ENCODE results near the gene ALX1. TPM values are rescaled to one million over a fixed set of nuclear protein-coding genes. Genes with fewer than 3 reads are reported as not detected.

Gene ALX1
- not detected in 2 replicates for total RNA-seq (2014; rRNA removed; shearing (Covaris generic); ENCODE audit: low replicate concordance)

GRCh38 chr12:85280165-85280983 lies at the start of gene ALX1:
TSS of gene ALX1 (plus strand) at chr12:85280220. CDS start at chr12:85280262, 42 bp downstream.
- Histone ChIP-seq H3K27me3 (ENCODE audit: low read length) (no peaks in the 10 kb centered on the region), H3K36me3 (ENCODE audit: insufficient read depth, low read length) (no peaks in the 10 kb centered on the region), H4K20me1 (ENCODE audit: insufficient read depth, low read depth, low read length) (no peaks in the 10 kb centered on the region), H3K9ac (ENCODE audit: low read length) (no peak within 1 kb of the TSS), H2AFZ (ENCODE audit: low read length) (no peak within 1 kb of the TSS), H3K4me3 (ENCODE audit: low read length) (no peak within 1 kb of the TSS), H3K9me2 (replicated peaks; ENCODE audit: insufficient read depth, low read length) (no peaks in the 10 kb centered on the region), H3K79me2 (ENCODE audit: low read length) (no peaks in the 10 kb centered on the region), H3K4me1 (ENCODE audit: low read length) (no peaks in the 10 kb centered on the region), H3K27ac (ENCODE audit: low read length) (no peak within 1 kb of the TSS), H3K4me2 (ENCODE audit: low read depth, low read length, poor library complexity, severe bottlenecking) (no peak within 1 kb of the TSS), H3K9me3 (ENCODE audit: low read length) (peaks cover 6% of the 10 kb centered on the region; the same call in 1 of the 2 replicates)
- DNase-seq: no peak

DNA sequence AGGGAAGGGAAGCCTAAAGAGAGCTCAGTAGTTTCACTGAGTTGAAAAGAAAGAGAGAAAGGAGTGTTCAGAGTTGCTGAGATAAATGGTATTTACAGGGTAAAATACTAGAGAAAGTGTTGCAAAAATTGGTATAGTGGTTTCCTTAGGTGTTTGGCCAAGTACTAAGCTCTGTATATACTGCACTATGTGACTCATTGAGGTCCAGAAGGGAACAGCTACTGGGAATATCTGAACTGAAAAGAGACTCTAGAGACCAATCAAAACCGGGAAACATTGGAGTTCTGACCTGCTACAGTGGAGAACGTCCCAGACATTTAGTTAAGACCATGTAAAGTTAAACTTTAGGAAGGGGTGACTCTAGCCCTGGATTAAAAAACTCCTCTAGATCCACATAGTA lies 42.7 kb upstream of the ALX1 start:
- no peaks in the 10 kb centered on the region for H3K27me3 ChIP-seq (ENCODE audit: low read length)
- no peak overlapping the region for H3K4me3 ChIP-seq (ENCODE audit: low read length)
- H3K79me2 ChIP-seq (ENCODE audit: low read length): no peaks in the 10 kb centered on the region
- no peak overlapping the region for H3K9ac ChIP-seq (ENCODE audit: low read length)
- H3K36me3 ChIP-seq (ENCODE audit: insufficient read depth, low read length): no peaks in the 10 kb centered on the region
- no peaks in the 10 kb centered on the region for H4K20me1 ChIP-seq (ENCODE audit: insufficient read depth, low read depth, low read length)
- H3K9me2 ChIP-seq (replicated peaks; ENCODE audit: insufficient read depth, low read length): no peaks in the 10 kb centered on the region
- H2AFZ ChIP-seq (ENCODE audit: low read length): no peak overlapping the region
- H3K4me2 ChIP-seq (ENCODE audit: low read depth, low read length, poor library complexity, severe bottlenecking): no peak overlapping the region
- H3K27ac ChIP-seq (ENCODE audit: low read length): no peak overlapping the region
- H3K4me1 ChIP-seq (ENCODE audit: low read length): no peaks in the 10 kb centered on the region
- H3K9me3 ChIP-seq (ENCODE audit: low read length): peaks cover 6% of the 10 kb centered on the region; the same call in 1 of the 2 replicates
- DNase-seq: no peak

- H4K20me1 ChIP-seq (ENCODE audit: insufficient read depth, low read depth, low read length): no peaks in the 10 kb centered on the region
- H3K27ac ChIP-seq (ENCODE audit: low read length): no peak overlapping the region
- H2AFZ ChIP-seq (ENCODE audit: low read length): no peak overlapping the region
- H3K9me3 ChIP-seq (ENCODE audit: low read length): peaks cover 8% of the 10 kb centered on the region; the same call in 1 of the 2 replicates
- no peak for DNase-seq
- no peak overlapping the region for H3K4me3 ChIP-seq (ENCODE audit: low read length)
- no peaks in the 10 kb centered on the region for H3K27me3 ChIP-seq (ENCODE audit: low read length)
- no peak overlapping the region for H3K4me2 ChIP-seq (ENCODE audit: low read depth, low read length, poor library complexity, severe bottlenecking)
- no peaks in the 10 kb centered on the region for H3K36me3 ChIP-seq (ENCODE audit: insufficient read depth, low read length)
- no peaks in the 10 kb centered on the region for H3K4me1 ChIP-seq (ENCODE audit: low read length)
- no peaks in the 10 kb centered on the region for H3K79me2 ChIP-seq (ENCODE audit: low read length)
- H3K9ac ChIP-seq (ENCODE audit: low read length): no peak overlapping the region
- H3K9me2 ChIP-seq (replicated peaks; ENCODE audit: insufficient read depth, low read length): no peaks in the 10 kb centered on the region
These were observed 35.5 kb upstream of the ALX1 start for GRCh38 chr12:85244561-85244960.

DNA sequence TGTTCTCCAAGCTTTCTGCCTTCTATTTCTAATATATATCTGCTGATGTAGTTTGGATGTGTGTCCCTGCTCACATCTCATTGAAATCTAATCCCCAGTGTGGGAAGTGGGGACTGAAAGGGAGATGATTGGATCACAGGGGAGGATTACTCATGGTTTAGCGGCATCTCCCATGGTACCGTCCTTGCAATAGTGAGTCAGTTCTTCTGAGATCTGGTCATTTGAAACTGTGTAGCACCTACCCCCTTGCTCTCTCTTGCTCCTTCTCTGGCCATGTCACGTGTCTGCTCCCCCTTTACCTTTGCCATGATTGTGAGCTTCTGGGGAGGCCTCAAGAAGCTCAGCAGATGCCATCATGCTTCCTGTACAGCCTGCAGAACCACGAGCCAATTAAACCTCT lies 26.2 kb upstream of the ALX1 start:
- H3K9me3 ChIP-seq (ENCODE audit: low read length): peaks cover 17% of the 10 kb centered on the region
- no peak overlapping the region for H2AFZ ChIP-seq (ENCODE audit: low read length)
- H3K4me2 ChIP-seq (ENCODE audit: low read depth, low read length, poor library complexity, severe bottlenecking): no peak overlapping the region
- no peaks in the 10 kb centered on the region for H3K36me3 ChIP-seq (ENCODE audit: insufficient read depth, low read length)
- no peaks in the 10 kb centered on the region for H3K4me1 ChIP-seq (ENCODE audit: low read length)
- no peak overlapping the region for H3K9ac ChIP-seq (ENCODE audit: low read length)
- H4K20me1 ChIP-seq (ENCODE audit: insufficient read depth, low read depth, low read length): no peaks in the 10 kb centered on the region
- no peak for DNase-seq
- no peaks in the 10 kb centered on the region for H3K79me2 ChIP-seq (ENCODE audit: low read length)
- no peak overlapping the region for H3K27ac ChIP-seq (ENCODE audit: low read length)
- no peak overlapping the region for H3K4me3 ChIP-seq (ENCODE audit: low read length)
- no peaks in the 10 kb centered on the region for H3K27me3 ChIP-seq (ENCODE audit: low read length)
- H3K9me2 ChIP-seq (replicated peaks; ENCODE audit: insufficient read depth, low read length): no peaks in the 10 kb centered on the region

GRCh38 chr12:85257671-85258070 lies 22.3 kb upstream of the ALX1 start:
- DNase-seq: no peak
- no peaks in the 10 kb centered on the region for H3K27me3 ChIP-seq (ENCODE audit: low read length)
- H4K20me1 ChIP-seq (ENCODE audit: insufficient read depth, low read depth, low read length): no peaks in the 10 kb centered on the region
- no peaks in the 10 kb centered on the region for H3K9me2 ChIP-seq (replicated peaks; ENCODE audit: insufficient read depth, low read length)
- H3K36me3 ChIP-seq (ENCODE audit: insufficient read depth, low read length): no peaks in the 10 kb centered on the region
- no peaks in the 10 kb centered on the region for H3K79me2 ChIP-seq (ENCODE audit: low read length)
- H3K9me3 ChIP-seq (ENCODE audit: low read length): peaks cover 20% of the 10 kb centered on the region; the same call in 1 of the 2 replicates
- H3K4me2 ChIP-seq (ENCODE audit: low read depth, low read length, poor library complexity, severe bottlenecking): no peak overlapping the region
- no peak overlapping the region for H3K9ac ChIP-seq (ENCODE audit: low read length)
- no peak overlapping the region for H3K4me3 ChIP-seq (ENCODE audit: low read length)
- H3K27ac ChIP-seq (ENCODE audit: low read length): no peak overlapping the region
- H3K4me1 ChIP-seq (ENCODE audit: low read length): no peaks in the 10 kb centered on the region
- no peak overlapping the region for H2AFZ ChIP-seq (ENCODE audit: low read length)

DNA sequence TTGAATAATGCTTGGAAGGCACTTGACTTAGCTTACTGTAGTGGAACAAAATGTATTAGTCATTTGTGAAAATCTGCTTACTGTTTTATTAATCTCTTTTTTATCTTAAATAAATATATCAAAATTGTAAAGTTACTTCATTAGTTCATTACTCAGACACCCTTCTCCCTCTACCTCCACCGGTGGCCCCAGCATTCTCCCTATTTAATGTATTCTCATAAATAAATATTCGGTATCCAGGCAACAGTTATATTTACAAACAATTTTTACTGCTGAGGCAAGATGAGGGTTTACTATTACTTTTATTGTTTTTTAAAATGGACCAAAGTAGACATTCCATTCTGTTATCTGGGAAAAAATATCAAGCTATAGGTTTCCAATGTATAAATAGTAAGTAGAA lies 19.6 kb upstream of the ALX1 start:
- no peaks in the 10 kb centered on the region for H3K9me2 ChIP-seq (replicated peaks; ENCODE audit: insufficient read depth, low read length)
- H3K4me1 ChIP-seq (ENCODE audit: low read length): no peaks in the 10 kb centered on the region
- no peak overlapping the region for H3K27ac ChIP-seq (ENCODE audit: low read length)
- H3K4me3 ChIP-seq (ENCODE audit: low read length): no peak overlapping the region
- no peaks in the 10 kb centered on the region for H3K27me3 ChIP-seq (ENCODE audit: low read length)
- H3K9ac ChIP-seq (ENCODE audit: low read length): no peak overlapping the region
- no peak overlapping the region for H2AFZ ChIP-seq (ENCODE audit: low read length)
- no peak for DNase-seq
- no peak overlapping the region for H3K4me2 ChIP-seq (ENCODE audit: low read depth, low read length, poor library complexity, severe bottlenecking)
- H4K20me1 ChIP-seq (ENCODE audit: insufficient read depth, low read depth, low read length): no peaks in the 10 kb centered on the region
- H3K79me2 ChIP-seq (ENCODE audit: low read length): no peaks in the 10 kb centered on the region
- peaks cover 16% of the 10 kb centered on the region; the same call in 1 of the 2 replicates for H3K9me3 ChIP-seq (ENCODE audit: low read length)
- H3K36me3 ChIP-seq (ENCODE audit: insufficient read depth, low read length): no peaks in the 10 kb centered on the region

DNA sequence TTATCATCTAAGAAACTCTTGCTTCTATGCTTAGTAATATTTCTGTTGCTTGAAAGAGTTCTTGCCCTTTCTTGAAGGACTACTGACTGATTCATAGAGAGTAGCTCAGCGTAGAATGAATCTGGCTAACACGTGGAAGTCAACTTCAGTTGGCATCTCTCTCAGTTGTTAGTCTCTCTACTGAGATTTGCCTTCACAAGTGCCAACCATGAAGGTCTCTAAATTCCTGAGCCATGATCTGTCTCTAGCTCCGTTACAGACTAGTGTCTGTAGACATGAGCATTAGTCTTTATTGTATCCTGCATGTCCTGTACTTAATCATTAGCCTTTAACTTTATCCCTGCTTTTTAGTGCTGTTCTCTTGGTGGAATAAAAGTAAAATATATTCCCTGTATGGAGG lies 19.1 kb upstream of the ALX1 start:
- no peak for DNase-seq
- Histone ChIP-seq H3K9me2 (replicated peaks; ENCODE audit: insufficient read depth, low read length) (no peaks in the 10 kb centered on the region), H4K20me1 (ENCODE audit: insufficient read depth, low read depth, low read length) (no peaks in the 10 kb centered on the region), H3K36me3 (ENCODE audit: insufficient read depth, low read length) (no peaks in the 10 kb centered on the region), H3K9ac (ENCODE audit: low read length) (no peak overlapping the region), H3K9me3 (ENCODE audit: low read length) (peaks cover 16% of the 10 kb centered on the region; the same call in 1 of the 2 replicates), H2AFZ (ENCODE audit: low read length) (no peak overlapping the region), H3K4me1 (ENCODE audit: low read length) (no peaks in the 10 kb centered on the region), H3K27ac (ENCODE audit: low read length) (no peak overlapping the region), H3K4me3 (ENCODE audit: low read length) (no peak overlapping the region), H3K27me3 (ENCODE audit: low read length) (no peaks in the 10 kb centered on the region), H3K4me2 (ENCODE audit: low read depth, low read length, poor library complexity, severe bottlenecking) (no peak overlapping the region), H3K79me2 (ENCODE audit: low read length) (no peaks in the 10 kb centered on the region)

GRCh38 chr12:85266356-85266755 lies 13.7 kb upstream of the ALX1 start:
- Histone ChIP-seq H3K4me2 (ENCODE audit: low read depth, low read length, poor library complexity, severe bottlenecking) (no peak overlapping the region), H4K20me1 (ENCODE audit: insufficient read depth, low read depth, low read length) (no peaks in the 10 kb centered on the region), H2AFZ (ENCODE audit: low read length) (no peak overlapping the region), H3K27ac (ENCODE audit: low read length) (no peak overlapping the region), H3K36me3 (ENCODE audit: insufficient read depth, low read length) (no peaks in the 10 kb centered on the region), H3K79me2 (ENCODE audit: low read length) (no peaks in the 10 kb centered on the region), H3K27me3 (ENCODE audit: low read length) (no peaks in the 10 kb centered on the region), H3K4me3 (ENCODE audit: low read length) (no peak overlapping the region), H3K9me3 (ENCODE audit: low read length) (no peaks in the 10 kb centered on the region; the same call in 1 of the 2 replicates), H3K9me2 (replicated peaks; ENCODE audit: insufficient read depth, low read length) (no peaks in the 10 kb centered on the region), H3K9ac (ENCODE audit: low read length) (no peak overlapping the region), H3K4me1 (ENCODE audit: low read length) (no peaks in the 10 kb centered on the region)
- no peak for DNase-seq
